KBM-7 (cell line): ENCODE measurements around the gene DNLZ.

Source experiments
- DNase-seq: peaks from one replicate; pipeline ENCODE4 v3.0.0-alpha.2; 2015
- in situ Hi-C: fragments of 300-500 bp; cut with MboI; formaldehyde crosslinking; loops from 2 replicates; pipeline ENCODE4 v1.14.3; 2020; ENCODE audit warnings: low sequenced_read_pairs, low pct_unique_long_range_greater_than_20kb, mixed read lengths

Gene DNLZ

DNA sequence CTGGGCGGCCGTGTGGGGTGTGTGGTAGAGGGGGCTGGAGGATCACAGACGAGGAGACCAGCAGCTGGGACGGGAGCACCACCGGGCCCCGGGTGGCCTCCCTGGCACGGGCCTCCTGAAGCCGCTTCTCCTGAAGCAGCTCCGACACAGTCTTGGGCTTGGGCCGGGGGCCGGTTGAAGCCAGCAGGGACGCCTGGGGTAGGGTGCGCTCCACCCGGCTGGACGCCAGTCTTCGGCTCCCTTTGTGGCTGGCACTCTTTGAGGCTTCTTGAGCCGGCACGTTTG, 15.4 kb upstream of the DNLZ start:
- in situ Hi-C loops, result no loop called here
- DNase-seq, result no peak

DNA sequence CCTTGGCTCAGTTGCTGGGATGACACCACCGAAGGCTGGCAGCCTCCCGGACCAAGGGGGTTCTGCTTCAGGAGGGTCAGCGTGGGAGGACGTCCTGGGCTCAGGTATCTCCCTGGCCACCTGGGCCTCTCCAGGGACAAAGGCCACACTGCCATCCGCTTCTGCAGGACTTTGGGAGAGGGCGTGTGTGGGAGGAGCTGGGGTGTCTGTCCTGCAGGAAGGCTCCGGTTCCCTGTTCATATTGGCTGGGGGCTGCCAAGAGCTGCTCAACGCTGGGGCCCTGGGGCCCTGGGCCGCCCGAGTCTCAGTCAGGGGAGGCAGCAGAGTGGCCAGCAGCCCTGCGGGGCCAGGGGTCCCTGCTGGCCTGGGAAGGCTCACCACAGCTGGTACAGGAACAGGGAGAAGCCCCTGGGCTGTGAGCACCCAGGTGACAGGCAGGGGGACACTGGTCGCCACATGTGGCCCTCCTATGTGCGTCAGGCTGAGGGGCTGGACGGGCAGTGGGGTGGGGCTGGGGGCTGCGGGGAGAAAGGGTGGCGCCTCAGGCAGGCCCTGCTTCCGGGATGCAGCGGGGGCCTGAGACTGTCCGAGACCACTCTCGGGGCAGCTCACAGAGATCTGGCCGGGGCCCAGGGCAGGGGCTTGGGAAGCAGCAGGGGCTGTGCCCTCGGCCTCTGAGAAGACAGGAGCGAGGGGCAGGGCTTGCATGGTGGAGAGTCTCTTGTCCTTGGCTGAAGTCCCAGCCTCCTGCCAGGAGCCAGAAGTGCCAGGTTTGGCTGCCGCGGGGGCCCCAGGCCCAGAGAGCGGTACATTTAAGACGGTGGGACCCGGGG, 14.8 kb upstream of the DNLZ start:
- in situ Hi-C loops, result no loop called here
- DNase-seq, result no peak

GRCh38 chr9:136377341-136378169, 14.0 kb upstream of the DNLZ start:
- in situ Hi-C loops, result no loop called here
- DNase-seq, result no peak

GRCh38 chr9:136376457-136376856, 12.9 kb upstream of the DNLZ start:
- DNase-seq, result no peak
- in situ Hi-C loops, result no loop called here

DNA sequence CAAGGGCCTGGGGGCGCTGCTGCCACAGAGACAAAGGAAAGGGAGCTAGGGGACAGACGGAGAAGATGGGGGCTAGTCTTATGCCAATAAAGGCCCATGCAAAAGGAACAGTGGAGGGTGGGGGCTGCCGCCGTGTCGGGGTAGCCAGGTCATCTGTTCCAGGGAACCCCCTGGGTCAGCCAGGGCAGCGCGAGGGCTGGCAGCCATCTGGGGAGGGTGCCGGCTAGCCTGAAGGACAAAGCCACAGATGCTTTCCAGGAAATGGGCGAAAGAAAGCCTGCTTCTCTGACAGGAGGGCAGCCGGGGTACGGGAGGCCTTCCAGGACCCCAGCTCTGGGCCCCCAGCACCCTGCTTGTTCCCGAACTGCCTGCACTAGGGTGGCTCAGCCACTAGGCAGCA, 11.6 kb upstream of the DNLZ start:
- DNase-seq, result no peak

GRCh38 chr9:136374183-136374575, 10.6 kb upstream of the DNLZ start:
- DNase-seq, result no peak
- in situ Hi-C loops, result no loop called here

More for the DNA sequence above, 11.6 kb upstream of the DNLZ start:
- in situ Hi-C loops, result no loop called here

GRCh38 chr9:136373300-136374182, 10.0 kb upstream of the DNLZ start, which contains the start of gene CARD9:
Gene CARD9 (minus strand): TSS chr9:136373669. CDS start chr9:136372078, 1,591 bp downstream.
- in situ Hi-C loops, result no loop called here
- peak; percentile 42 for DNase-seq

- in situ Hi-C loops, result no loop called here
- DNase-seq, result peak; percentile 88
Measured at GRCh38 chr9:136372561-136373299, 9.2 kb upstream of the DNLZ start.

- in situ Hi-C loops, result no loop called here
Measured at GRCh38 chr9:136372006-136372405, 8.5 kb upstream of the DNLZ start.

DNA sequence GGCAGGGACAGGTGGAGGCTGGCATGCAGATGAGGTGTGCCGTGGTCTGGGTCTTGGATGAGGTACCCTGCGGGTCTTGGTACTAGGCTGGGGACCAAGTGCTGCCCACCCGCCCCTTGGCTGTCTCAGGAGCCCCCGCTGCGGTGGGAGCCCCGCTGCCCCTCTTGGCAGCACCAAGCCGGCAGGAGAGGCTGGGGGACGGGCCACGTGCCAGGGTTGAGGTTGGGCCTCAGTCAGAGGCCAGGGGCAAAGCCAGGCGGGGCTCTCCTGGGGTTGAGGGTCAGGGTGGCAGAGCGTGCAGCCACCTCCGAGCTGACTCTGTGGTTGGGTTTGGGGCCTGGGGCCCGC, 8.0 kb upstream of the DNLZ start:
- no peak for DNase-seq
- in situ Hi-C loops, result no loop called here

More at GRCh38 chr9:136372006-136372405, 8.5 kb upstream of the DNLZ start:
- DNase-seq, result no peak

DNA sequence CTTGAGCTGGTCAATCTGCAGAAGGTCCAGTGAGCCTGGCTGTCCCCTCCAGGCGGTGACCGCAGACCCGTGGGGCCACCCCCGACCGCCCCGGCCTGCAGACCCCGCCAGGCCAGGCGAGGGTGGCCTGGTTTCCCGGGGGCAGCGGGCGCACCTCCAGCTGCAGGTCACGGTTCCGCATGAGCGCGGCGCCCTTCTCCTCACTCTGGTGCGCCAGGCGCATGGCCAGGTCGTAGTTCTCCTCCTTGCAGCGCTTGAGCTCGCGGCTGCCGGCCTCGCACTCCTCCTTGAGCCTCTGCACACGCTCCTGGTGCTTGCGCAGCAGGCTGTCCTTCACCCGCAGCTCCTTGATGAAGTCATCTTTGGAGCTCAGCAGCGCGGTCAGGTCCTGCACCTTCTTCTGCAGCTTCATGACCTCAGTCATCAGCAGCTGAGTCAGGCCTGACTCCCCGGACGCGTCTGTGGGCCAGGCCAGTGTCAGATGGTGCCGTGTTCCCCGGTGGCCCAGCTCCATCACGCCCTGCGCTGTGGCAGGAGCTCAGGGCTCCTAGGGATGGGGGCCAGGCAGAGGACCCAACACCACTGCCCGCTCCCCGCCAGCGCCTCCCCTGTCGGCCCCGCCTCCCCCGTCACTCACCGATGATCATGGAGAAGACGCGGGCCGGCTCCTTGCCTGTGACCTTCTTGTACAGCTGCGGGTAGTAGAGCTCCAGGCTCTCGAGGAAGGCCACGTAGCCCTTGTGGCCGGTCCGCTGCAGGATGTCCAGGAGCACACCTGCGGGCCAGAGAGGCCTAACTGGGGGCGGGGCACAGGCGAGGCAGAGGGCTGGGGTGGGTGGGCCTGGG, 7.4 kb upstream of the DNLZ start:
- DNase-seq, result no peak
- in situ Hi-C loops, result no loop called here

- DNase-seq, result no peak
- in situ Hi-C loops, result no loop called here
Measured at GRCh38 chr9:136370037-136370436, 6.5 kb upstream of the DNLZ start.

DNA sequence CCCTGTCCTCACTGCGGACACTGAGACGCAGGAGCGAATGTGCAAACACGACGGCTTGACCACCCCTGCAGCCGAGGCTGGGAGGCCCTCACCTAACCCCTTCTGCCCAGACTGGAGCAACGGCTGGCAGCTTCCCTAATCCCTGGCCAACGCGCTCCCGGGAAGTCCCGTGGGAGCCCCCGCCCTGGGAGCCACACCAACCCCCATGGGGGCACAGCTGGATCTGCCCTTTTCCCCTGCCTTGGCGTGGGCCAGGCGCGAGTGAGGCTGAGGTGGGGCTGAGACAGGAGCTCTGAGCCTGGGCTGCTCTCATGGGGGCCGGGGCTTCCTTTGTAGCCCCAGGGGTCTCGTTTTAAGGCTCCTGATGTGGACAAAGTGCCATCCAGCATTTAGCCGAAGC, 4.6 kb upstream of the DNLZ start:
- in situ Hi-C loops, result no loop called here
- no peak for DNase-seq

GRCh38 chr9:136367296-136368145, 4.0 kb upstream of the DNLZ start:
- in situ Hi-C loops, result no loop called here
- no peak for DNase-seq

- in situ Hi-C loops, result no loop called here
- no peak for DNase-seq
Measured at GRCh38 chr9:136366826-136367225, 3.3 kb upstream of the DNLZ start.

DNA sequence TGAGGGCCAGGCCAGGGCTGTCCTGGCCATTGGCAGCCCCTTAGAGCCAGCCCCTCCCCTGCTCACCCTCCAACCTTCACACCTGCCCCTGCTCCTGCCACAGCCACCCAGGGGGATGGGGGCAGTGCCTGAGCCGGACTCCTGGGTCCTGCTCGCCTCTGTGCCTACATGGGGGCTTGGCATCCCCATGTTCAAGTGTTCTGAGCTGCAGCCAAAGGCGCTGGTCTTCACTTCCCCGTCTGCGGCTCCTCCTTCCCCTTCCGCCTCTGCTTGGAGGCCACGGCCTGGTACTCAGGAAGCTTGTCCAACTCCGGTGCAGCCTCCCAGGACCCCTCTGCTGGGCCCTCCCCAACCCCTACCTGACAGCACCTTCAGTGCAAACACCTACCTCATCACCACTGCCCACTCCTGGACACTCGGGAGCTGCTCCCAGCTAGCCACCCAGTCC, 2.3 kb upstream of the DNLZ start:
- in situ Hi-C loops, result no loop called here
- no peak for DNase-seq
